ENCODE measurements around the gene F7.
"Not testable (repeated sequence)": the region's sequence is repeated elsewhere in the genome, so short reads cannot be mapped to it uniquely, and the experiment has no call there.

The F7 gene

DNA sequence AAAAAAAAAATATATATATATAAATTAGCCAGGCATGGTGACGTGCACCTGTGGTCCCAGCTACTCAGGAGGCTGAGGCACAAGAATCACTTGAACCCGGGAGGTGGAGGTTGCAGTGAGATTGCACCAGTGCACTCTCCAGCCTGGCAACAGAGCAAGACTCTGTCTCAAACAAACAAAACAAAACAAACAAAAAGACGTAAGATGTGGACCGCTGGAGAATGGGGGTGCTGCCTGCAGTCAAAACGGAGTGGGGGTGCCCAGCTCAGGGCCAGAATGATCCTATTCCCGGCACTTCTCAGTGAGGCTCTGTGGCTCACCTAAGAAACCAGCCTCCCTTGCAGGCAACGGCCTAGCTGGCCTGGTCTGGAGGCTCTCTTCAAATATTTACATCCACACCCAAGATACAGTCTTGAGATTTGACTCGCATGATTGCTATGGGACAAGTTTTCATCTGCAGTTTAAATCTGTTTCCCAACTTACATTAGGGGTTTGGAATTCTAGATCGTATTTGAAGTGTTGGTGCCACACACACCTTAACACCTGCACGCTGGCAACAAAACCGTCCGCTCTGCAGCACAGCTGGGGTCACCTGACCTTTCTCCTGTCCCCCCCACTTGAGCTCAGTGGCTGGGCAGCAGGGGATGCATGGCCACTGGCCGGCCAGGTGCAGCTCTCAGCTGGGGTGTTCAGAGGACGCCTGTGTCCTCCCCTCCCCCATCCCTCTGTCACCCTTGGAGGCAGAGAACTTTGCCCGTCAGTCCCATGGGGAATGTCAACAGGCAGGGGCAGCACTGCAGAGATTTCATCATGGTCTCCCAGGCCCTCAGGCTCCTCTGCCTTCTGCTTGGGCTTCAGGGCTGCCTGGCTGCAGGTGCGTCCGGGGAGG, at the start of gene F7:
Gene F7, plus strand, starts transcription at position 760 of the 889 bp plus-strand sequence. Its CDS starts 51 bp downstream, at position 811.
- no peak for DNase-seq

DNA sequence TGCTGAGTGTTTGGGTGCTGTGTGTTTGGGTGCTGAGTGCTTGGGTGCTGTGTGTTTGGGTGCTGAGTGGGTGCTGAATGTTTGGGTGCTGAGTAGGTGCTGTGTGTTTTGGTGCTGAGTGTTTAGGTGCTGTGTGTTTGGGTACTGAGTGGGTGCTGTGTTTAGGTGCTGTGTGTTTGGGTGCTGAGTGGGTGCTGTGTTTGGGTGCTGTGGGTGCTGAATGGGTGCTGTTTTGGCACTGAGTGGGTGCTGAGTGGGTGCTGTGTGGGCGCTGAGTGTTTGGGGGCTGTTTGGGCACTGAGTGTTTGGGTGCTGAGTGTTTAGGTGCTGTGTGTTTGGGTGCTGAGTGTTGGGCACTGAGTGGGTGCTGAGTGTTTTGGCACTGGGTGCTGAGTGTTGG, 48.5 kb upstream of the F7 start:
- DNase-seq = no peak

DNA sequence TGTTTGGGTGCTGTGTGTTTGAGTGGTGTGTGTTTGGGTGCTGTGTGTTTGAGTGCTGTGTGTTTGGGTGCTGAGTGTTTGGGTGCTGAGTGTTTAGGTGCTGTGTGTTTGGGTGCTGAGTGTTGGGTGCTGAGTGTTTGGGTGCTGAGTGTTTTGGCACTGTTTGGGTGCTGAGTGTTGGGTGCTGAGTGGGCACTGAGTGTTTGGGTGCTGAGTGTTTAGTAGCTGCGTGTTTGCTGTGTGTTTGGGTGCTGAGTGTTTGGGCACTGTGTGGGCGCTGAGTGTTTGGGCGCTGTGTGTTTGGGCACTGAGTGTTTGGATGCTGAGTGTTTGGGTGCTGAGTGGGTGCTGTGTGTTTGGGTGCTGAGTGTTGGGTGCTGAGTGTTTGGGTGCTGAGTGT, 48.0 kb upstream of the F7 start:
- not testable (repeated sequence) for DNase-seq

DNA sequence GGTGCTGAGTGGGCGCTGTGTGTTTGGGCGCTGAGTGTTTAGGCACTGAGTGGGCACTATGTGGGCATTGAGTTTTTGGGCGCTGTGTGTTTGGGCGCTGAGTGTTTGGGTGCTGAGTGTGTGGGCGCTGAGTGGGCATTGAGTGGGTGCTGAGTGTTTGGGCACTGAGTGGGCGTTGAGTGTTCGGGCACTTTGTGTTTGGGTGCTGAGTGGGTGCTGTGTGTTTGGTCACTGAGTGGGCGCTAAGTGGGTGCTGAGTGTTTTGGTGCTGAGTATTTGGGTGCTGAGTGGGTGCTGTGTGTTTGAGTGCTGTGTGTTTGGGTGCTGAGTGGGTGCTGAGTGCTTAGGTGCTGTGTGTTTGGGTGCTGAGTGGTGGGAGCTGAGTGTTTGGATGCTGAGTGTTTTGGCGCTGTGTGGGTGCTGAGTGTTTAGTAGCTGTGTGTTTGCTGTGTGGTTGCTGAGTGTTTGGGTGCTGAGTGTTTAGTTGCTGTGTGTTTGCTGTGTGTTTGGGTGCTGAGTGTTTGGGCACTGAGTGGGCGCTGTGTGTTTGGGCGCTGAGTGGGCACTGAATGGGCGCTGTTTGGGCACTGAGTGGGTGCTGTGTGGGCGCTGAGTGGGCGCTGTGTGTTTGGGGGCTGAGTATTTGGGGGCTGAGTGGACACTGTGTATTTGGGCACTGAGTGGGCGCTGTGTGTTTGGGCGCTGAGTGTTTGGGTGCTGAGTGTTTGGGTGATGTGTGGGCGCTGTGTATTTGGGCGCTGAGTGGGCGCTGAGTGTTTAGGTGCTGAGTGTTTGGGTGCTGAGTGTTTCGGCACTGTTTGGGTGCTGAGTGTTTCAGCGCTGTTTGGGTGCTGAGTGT, 47.2 kb upstream of the F7 start:
- no peak for DNase-seq

DNA sequence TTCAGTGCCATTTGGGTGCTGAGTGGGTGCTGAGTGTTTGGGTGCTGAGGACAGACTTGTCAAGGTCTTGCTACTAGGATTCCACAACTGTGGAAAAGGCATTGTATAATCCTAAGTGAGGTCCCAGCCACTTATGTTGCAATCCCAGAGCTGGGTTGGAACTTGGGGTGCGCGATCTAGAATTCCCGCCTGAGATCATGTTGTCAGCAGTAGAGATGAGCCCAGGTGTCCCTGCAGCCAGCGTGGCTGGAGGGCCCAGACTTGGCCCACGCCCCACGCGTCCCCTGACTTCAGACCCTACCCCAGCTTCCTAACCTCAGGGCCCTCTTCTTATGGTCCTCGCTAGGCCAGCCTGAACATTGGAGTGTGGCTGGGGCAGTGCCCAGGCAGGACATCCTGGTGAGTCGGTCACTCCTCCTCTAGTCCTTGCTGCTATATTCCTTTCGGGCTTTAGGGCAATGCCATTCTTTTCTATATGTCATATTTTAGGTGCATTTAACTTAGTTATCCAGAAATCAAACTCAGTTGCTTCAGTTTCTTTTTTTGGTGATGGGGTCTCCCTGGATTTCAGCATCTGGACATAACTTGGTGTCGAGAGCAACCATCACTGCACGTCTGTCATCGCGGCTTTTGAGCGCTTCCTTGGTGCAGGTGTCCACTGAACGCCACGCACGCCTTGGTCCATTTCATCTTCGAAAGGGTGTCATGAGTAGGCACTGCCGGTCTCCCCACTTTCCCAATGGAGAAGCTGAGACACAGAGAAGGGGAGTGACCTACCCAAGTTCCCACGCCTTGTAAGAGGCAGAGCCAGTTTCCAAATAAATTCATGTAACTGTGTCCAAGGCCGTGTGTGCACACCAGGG, 46.4 kb upstream of the F7 start:
- no peak for DNase-seq

DNA sequence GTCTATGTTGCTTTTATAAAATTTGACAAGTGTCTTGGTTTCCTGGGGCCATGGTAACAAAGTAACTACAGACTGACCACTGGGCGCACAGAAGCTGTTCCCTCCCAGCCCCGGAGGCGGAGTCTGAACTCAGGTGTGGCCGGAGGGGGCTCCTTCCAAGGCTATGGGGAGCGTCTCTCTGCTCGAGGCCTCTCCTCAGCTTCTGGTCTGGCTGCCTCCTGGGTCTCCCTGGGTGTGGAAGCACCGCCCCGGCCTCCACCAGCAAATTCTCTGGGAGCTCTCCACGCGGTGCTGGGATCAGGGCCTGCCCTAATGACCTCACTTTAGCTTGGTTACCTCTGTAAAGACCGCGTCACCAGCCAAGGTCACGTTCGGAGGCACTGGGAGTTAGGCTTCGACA, 45.7 kb upstream of the F7 start:
- DNase-seq = no peak

DNA sequence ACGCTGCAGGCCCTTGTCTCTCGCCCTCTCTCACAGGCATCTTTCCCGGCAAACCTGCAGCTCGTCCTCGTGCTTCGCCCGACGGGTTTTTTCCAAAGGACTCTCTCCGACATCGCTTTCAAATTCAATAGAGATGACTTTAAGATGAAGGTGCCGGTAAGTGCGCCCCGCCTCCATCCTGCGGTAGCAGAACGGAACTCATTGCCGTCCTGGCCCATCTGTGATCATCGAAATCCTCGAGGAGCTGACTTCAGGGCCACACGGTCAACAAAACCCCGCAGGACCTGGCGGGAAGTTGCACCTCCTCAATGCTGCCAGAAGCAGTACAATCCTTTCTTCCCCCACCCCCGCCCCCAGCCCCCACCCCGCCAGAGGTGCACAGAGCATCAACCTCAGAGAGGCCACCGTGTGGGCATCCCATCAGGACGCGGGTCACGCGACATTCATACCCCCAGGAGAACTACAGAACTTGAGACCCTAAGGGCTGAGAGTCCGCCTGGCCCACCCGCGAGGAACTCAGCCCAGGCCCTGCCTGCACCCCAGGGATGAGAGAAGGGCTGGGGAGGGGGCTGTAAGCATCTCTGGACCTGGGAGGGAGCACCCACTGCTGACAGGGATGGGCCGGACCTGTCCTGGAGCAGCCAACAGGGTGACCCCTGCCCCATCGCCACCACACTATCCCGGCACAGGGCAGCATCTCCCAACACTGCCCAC, 44.9 kb upstream of the F7 start:
- DNase-seq = no peak

DNA sequence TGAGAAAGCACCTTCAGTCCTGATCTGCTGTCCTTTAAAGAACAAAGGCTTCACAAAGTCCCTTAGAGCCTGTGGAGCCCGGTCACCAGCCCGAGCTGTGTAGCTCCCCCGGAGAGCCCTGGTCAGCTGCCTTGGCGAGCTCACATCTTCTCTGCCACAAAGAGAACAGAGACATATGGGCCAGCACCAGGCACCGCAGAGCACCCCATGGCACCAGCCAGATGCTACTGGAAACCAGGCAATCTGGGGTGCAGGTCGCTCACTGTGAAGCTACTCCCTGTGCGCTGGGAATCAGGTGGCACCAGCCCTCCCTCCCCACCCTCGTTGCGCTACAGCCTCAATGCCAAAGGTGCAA, 44.3 kb upstream of the F7 start:
- DNase-seq = no peak

DNA sequence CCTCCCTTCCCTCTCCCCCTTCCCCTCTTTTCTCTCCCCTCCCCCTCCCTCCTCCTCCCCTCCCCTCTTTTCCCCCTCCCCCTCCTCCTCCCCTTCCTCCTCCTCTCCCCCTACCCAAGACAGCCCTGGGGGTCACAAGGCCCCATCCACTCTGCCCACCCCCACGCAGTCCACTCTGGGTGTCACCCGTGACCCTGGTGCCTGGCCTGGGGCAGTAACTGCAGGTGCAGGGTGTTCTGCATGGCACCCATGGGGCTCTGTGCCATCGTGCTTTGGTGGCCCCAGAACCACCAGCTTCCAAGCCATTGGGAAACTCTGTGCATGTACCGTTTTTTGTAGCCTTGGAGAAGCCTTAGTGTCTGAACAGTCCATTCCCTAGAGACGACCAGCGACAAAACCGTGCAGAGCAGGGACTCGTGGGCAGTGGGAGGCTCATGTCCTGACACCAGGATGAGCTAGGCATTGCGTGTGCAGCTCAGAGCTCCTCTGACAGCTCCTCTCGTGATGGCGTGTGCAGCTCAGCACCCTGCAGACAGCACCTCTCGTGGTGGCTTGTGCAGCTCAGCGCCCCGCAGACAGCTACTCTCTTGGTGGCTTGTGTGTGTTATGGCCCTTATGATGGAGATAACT, 43.7 kb upstream of the F7 start:
- DNase-seq = no peak

DNA sequence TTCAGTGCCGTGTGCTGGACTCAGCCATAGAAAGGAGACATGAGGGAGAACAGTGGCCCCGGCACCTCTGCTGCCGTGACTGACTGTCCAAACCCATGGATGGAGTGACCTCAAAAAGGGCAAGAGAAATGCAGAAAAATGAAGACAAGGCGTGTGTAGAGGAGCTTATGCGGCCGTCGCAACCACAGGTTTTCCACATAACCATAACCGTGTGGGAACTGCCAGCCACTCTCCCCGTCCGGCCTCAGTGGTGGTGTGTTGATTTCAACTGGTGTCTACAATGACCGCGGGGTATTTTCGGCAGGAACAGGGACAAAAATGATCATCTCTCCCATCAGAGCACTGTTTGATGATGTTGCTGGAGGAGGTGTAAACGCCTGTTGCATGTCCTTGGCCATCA, 42.9 kb upstream of the F7 start:
- DNase-seq = no peak

DNA sequence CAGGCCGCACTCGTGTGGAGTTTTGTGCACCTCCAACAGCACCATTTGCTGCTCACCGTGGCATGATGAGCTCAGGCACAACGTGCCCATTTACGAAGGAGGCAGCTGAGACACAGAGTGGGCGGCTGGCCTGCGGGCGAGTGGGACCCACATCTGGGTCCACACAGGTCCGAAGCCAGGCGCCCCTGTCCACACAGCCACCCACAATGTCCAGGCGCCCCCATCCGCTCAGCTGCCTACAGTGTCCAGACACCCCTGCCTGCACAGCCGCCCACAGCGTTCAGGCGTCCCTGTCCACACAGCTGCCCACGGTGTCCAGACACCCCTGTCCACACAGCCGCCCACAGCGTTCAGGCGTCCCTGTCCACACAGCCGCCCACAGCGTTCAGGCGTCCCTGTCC, 42.5 kb upstream of the F7 start:
- DNase-seq = no peak

DNA sequence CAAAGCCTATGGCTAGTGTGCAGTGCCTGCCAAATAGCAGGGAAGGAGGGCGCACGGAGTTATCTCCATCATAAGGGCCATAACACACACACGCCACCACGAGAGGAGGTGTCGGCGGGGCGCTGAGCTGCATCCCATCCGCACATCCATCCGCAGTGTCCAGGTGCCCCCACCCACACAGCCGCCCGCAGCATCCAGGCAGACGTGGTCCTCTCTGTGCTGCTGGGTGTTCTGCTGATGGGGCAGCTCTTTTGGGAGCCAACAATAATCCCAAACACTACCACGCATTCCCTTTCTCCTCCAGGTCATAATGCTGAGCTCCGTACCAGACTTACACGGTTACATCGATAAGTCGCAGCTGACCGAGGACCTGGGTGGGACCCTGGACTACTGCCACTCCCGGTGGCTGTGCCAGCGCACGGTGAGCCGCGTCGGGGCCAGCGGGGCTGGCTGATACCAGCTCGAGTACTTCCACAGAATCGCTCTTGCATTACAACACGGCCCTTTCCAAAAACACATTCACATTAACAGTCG, 41.5 kb upstream of the F7 start:
- no peak for DNase-seq

DNA sequence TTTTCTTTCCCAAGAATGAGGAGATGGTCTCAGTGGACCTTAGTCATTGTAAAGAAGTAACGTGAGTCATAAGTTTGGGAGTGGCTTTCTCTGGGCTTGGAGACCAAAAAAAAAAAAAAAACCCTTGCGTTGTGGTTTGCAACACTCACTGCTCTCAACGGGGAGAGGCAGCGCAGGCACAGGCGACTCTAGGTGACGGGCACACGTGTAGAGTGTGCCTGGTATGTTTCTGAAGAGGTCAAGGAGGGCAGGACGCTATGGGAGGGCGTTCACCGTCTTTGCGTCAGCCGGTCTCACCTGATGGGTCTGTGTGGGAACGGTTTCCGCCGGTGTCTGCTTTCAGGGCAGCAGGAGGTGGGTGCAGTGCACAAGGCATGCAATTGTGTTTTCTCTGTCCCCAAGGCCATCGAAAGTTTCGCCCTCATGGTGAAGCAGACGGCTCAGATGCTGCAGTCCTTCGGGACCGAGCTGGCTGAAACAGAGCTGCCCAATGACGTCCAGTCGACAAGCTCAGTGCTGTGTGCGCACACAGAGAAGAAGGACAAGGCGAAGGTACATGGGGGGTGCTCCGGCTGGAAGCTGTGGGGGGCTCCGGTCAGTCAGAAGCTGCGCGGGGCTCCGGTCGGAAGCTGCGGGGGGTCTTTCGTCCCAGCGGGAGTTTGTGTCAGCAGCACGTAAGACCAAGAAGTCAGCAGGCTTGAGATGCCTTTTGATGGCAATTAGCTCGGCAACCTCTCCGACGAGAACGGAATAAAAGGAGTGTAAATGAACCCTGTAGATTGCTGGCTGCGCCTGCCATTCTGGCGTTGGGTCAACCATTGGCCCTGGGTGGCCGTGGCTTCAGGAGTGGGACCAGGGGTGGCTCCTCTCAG, 40.8 kb upstream of the F7 start:
- DNase-seq = no peak

DNA sequence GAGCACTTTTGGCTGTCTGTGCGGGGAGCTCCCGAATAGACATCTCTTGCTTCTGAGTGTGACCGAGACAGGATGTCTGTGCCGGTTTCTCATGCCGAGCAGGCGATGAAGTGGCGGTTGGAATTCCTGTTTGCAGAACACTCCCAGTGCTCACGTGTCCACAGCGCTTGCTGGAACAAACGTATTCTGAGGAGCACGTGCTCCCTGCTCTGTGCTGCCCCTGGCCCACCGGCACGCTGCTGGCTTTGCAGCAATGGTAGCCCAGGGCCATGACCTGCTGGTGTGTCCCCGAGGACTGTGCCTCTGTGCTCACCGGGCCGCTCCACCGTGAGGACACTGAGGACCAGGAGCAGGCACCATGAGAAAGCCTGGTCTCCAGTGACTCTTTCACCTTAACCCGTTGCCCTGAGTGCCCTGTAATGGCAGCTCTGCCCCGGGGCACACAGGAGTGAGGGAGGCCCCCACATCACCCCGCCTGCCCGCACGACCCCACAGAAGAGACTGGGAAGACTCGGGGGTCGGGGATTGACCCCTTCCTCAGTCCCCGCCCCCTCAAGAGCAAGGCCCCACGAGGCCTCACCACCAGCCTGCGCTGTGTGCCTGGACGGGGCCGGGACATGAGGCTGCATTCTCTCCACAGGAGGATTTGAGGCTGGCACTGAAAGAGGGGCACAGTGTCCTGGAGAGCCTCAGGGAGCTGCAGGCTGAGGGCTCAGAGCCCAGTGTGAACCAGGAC, 40.0 kb upstream of the F7 start:
- no peak for DNase-seq

DNA sequence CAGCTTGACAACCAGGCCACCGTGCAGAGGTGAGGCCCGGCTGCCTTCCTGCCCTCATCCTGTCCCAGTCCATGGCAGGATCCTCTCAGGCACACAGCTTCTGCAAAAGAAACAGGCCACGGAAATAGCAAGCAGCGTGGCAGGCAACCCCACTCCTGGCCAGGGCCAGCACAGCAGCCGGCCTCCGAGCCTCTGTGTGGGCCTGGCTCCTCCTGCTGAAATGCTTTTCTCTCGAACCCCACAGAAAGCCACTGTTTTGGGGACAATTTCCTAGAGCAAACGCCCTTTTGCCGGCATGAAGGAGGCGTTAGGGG, 39.5 kb upstream of the F7 start:
- no peak for DNase-seq

DNA sequence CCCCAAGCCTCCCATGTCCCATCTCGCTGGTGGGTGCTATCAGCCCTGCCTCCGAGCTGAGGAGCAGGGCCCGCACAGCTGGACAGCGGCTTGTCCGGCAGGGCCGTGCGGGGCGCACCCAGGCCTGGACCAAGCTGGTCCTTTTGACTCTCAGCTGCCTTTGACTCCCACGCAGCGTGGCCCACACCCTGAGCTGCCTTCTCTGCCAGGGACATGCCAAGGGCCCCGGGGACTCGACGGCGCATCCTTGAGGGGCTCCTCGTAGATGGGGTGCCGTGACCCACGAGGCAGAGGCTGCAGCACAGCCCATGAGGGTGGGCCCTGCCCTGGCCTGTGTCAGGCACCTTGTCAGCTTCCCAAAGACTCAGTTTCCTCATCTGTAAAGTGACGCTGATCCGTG, 38.8 kb upstream of the F7 start:
- DNase-seq = no peak

DNA sequence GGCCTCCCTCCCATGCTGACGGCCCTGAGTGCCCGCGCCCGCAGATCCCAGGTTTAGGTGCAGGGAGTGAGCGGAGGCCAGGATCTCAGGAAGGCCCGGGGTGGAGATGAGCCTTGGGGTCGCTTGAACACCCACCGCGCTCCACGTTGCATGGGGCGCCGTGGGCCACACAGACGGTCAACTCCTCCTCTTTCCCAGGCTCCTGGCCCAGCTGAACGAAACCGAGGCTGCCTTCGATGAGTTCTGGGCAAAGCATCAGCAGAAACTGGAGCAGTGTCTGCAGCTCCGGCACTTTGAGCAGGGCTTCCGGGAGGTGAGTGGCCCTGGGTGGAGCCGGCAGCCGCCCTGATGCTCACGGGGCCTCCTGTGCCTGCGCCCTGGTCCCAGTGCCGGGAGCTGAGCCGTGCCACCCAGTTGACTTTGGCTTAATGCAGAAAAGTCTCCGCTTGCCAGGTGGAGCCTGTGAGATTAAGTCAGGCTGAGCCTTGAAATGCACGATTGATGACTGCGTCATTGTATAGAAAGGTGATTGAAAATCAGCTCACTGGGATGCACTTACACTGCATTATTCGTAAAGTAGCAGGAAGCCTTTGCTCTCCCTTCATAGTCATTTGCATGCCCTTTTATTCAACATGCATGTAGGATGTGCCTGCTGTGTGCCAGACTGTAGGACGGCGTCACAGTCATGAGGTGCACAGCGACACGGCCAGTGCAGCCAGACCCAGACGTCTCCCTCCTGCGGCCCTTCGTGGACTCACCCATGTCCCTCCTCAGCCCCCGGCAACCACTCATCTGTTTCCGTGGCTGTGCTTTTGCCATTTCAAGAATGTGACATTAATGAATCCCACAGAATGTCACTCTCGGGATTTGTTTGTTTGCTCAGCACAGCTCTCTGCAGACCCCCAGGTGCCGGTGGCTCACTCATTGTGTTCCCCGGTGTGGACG, 35.5 kb upstream of the F7 start:
- no peak for DNase-seq

DNA sequence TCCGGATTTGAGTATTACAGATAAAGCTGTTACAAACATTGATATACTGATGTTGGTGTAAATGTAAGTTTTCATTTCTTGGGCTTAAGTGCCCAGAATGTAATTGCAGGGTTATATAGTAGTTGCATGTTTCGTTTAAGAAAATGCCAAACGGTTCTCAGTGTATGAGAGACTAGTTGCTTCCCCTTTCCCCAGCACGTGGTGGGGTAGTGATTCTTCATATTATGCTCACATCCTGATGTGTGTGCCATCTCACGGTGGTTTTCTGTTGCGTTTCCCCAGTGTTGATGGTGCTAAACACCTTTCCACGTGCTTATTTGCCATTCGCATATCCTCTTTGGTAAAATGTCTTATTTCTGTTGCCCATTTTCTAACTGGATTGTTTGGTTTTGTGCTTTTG, 34.7 kb upstream of the F7 start:
- DNase-seq = no peak

DNA sequence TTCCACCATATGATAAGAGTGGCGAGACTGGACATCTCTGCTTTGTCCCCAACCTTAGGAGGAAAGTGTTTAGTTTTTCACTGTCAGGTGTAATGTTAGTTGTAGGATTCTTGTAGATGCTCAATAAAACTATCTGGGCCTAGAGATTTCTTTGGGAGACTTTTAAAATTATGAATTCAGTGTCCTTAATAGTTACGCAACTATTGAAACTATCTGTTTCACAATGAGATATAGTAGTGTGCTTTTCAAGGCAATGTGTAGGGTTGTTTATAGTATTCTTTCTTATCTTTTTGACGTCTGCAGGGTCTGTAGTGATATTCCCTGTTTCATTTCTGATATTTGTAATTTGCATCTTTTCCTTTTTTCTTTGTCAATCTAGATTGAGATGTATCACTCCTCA, 33.2 kb upstream of the F7 start:
- DNase-seq = no peak
